Measurements from ENCODE around the gene KAT2B. TPM values are rescaled to one million over a fixed set of nuclear protein-coding genes. Genes with fewer than 3 reads are reported as not detected.

KAT2B gene
- 1.8 and 2.2 TPM in 2 replicates for total RNA-seq

DNA sequence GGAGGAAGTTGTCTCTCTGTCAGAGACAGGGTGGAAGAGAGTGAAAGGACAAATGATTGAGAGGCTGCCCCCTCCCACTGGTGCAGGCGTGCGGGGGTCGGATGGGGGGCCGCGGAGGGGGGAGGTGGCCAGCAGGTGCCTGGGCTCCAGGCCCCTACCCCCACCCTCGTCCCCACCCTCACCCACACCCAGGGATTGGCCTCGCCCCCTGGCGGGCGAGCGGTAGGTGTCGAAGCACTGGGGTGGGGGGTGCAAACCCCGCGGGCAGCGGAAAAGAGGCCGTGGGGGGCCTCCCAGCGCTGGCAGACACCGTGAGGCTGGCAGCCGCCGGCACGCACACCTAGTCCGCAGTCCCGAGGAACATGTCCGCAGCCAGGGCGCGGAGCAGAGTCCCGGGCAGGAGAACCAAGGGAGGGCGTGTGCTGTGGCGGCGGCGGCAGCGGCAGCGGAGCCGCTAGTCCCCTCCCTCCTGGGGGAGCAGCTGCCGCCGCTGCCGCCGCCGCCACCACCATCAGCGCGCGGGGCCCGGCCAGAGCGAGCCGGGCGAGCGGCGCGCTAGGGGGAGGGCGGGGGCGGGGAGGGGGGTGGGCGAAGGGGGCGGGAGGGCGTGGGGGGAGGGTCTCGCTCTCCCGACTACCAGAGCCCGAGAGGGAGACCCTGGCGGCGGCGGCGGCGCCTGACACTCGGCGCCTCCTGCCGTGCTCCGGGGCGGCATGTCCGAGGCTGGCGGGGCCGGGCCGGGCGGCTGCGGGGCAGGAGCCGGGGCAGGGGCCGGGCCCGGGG, at the start of gene KAT2B:
Gene KAT2B, plus strand, starts transcription at position 682 of the 783 bp plus-strand sequence. Its CDS starts 32 bp downstream, at position 714.
- DNase-seq (ENCODE audit: low read depth): no peak

DNA sequence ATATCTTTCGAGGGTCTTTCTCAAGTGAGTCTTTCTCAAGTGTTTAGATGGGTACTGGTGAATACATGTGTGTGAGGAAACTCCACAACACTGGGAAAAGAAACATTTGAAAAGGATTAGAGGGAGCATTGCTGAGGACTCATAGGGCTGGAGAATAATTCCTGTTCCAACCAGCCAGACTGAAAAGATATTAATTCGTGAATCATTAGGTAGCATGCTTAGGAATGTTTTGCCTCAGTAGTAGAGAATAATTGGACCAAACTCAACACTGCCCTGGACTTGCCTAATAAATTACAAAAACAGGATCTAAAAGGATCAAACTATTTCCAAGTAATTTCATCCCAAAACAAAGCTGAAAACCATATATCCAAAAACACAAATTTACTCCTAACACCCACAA, 45.5 kb upstream of the KAT2B start:
- no peak for DNase-seq (ENCODE audit: low read depth)
- Histone ChIP-seq H3K4me3 (ENCODE audit: low read depth, low read length) (no peak overlapping the region), H3K36me3 (ENCODE audit: control insufficient read depth, insufficient read depth, low read length) (no peaks in the 10 kb centered on the region), H3K27me3 (ENCODE audit: control insufficient read depth, insufficient read depth, low read length) (no peaks in the 10 kb centered on the region)
- TF ChIP-seq, protein P1, sequence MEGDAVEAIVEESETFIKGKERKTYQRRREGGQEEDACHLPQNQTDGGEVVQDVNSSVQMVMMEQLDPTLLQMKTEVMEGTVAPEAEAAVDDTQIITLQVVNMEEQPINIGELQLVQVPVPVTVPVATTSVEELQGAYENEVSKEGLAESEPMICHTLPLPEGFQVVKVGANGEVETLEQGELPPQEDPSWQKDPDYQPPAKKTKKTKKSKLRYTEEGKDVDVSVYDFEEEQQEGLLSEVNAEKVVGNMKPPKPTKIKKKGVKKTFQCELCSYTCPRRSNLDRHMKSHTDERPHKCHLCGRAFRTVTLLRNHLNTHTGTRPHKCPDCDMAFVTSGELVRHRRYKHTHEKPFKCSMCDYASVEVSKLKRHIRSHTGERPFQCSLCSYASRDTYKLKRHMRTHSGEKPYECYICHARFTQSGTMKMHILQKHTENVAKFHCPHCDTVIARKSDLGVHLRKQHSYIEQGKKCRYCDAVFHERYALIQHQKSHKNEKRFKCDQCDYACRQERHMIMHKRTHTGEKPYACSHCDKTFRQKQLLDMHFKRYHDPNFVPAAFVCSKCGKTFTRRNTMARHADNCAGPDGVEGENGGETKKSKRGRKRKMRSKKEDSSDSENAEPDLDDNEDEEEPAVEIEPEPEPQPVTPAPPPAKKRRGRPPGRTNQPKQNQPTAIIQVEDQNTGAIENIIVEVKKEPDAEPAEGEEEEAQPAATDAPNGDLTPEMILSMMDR (IDR thresholded peaks at IDR 0.05; ENCODE audit: insufficient read depth, low read length, poor library complexity, severe bottlenecking): no peak

More for the DNA sequence above, at the start of gene KAT2B:
- Histone ChIP-seq H3K27me3 (ENCODE audit: control insufficient read depth, insufficient read depth, low read length) (no peaks in the 10 kb centered on the region), H3K4me3 (ENCODE audit: low read depth, low read length) (peak within 1 kb of the TSS; percentile 55), H3K36me3 (ENCODE audit: control insufficient read depth, insufficient read depth, low read length) (no peaks in the 10 kb centered on the region)
- TF ChIP-seq, protein P1 (IDR thresholded peaks at IDR 0.05; ENCODE audit: insufficient read depth, low read length, poor library complexity, severe bottlenecking): peak; percentile 82

DNA sequence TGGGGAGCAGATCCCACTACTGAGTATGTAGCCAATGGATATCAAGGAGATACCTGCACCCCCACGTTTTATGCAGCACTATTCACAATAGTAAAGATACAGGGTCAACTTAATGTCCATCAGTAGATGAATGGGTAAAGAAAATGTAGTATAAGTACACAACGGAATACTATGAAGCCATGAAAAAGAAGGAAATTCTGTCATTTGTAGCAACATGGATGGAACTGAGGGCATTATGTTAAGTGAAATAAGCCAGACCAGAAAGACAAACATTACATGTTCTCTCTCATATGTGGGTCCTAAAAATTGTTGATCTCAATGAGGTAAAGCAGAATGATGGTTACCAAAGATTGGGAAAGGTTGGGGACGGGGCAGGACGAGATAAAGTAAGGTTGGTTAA, 42.7 kb upstream of the KAT2B start:
- Histone ChIP-seq H3K36me3 (ENCODE audit: control insufficient read depth, insufficient read depth, low read length) (no peaks in the 10 kb centered on the region), H3K27me3 (ENCODE audit: control insufficient read depth, insufficient read depth, low read length) (no peaks in the 10 kb centered on the region), H3K4me3 (ENCODE audit: low read depth, low read length) (no peak overlapping the region)
- TF ChIP-seq, protein P1 (IDR thresholded peaks at IDR 0.05; ENCODE audit: insufficient read depth, low read length, poor library complexity, severe bottlenecking): no peak
- DNase-seq (ENCODE audit: low read depth): no peak

DNA sequence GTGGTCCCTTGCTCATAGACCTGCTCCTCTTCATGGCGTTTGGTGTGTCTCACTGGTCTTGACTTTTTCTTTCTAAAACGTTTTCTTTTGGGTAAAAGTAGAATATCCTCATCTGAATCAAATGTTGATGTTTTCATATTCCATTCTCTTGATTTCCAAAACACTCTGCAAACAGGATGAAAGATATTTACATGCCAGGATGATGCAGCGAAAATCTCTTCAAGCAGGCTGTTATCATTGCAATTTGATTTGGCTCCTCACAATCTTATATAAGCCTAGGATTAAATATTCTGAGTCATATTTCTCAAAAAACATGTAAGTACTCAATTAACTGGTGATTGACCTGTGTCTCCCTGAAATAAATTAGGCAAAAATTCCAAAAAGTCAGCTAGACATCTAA, 38.3 kb upstream of the KAT2B start:
- Histone ChIP-seq H3K4me3 (ENCODE audit: low read depth, low read length) (no peak overlapping the region), H3K36me3 (ENCODE audit: control insufficient read depth, insufficient read depth, low read length) (no peaks in the 10 kb centered on the region), H3K27me3 (ENCODE audit: control insufficient read depth, insufficient read depth, low read length) (no peaks in the 10 kb centered on the region)
- no peak for DNase-seq (ENCODE audit: low read depth)
- TF ChIP-seq, protein P1 (IDR thresholded peaks at IDR 0.05; ENCODE audit: insufficient read depth, low read length, poor library complexity, severe bottlenecking): no peak

DNA sequence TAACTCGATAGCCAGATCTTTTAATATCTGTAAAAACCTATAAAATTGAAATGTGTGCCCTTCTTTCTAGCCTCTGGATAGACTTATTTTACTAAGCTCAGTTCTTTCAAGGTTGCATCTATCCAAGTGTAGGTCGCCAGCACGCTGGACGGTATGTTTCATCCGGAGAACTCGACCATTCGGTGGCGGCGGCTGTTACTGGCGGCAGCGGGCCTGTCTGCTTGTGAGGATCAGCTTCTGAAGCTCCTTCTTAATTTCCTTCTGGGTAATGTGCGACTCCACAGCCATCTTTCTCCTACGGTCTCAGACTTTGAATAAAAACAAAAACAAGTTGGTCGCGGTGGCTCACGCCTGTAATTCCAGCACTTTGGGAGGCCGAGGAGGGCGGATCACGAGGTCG, 32.3 kb upstream of the KAT2B start:
- H3K4me3 ChIP-seq (ENCODE audit: low read depth, low read length): no peak overlapping the region
- TF ChIP-seq, protein P1 (IDR thresholded peaks at IDR 0.05; ENCODE audit: insufficient read depth, low read length, poor library complexity, severe bottlenecking): no peak
- H3K27me3 ChIP-seq (ENCODE audit: control insufficient read depth, insufficient read depth, low read length): no peaks in the 10 kb centered on the region
- no peaks in the 10 kb centered on the region for H3K36me3 ChIP-seq (ENCODE audit: control insufficient read depth, insufficient read depth, low read length)
- DNase-seq (ENCODE audit: low read depth): no peak

DNA sequence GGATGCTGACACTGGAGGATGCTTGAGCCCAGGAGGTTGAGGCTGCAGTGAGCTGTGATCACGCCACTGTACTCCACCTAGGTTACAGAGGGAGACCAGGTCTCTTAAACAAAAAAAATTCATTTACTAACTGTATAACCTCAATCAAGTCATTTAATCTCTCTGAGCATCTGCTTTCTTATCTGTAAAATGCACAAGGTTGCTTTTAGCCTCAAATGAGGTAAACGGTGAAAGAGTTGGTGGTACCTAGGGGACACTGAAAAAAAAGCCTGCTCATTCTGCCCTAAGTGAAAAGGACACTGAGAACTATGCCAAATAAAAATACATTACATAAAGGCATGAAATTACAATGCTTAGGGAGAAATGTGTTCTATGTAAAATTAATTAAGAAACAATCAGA, 31.6 kb upstream of the KAT2B start:
- H3K36me3 ChIP-seq (ENCODE audit: control insufficient read depth, insufficient read depth, low read length): no peaks in the 10 kb centered on the region
- no peak overlapping the region for H3K4me3 ChIP-seq (ENCODE audit: low read depth, low read length)
- DNase-seq (ENCODE audit: low read depth): no peak
- TF ChIP-seq, protein P1 (IDR thresholded peaks at IDR 0.05; ENCODE audit: insufficient read depth, low read length, poor library complexity, severe bottlenecking): no peak
- H3K27me3 ChIP-seq (ENCODE audit: control insufficient read depth, insufficient read depth, low read length): no peaks in the 10 kb centered on the region
